GM18861 (cell line): ENCODE data around the gene ZNF628.

ENCODE experiments used
- ATAC-seq: cut with Tn5 transposase; IDR thresholded peaks from one replicate; pipeline ENCODE4 v1.9.1; 2021; ENCODE audit not compliant: unreplicated experiment

ZNF628 gene

GRCh38 chr19:55527197-55528029 lies 51.0 kb downstream of the ZNF628 start:
- no peak for ATAC-seq

- no peak for ATAC-seq
These were observed 51.8 kb downstream of the ZNF628 start for GRCh38 chr19:55528030-55528803.

DNA sequence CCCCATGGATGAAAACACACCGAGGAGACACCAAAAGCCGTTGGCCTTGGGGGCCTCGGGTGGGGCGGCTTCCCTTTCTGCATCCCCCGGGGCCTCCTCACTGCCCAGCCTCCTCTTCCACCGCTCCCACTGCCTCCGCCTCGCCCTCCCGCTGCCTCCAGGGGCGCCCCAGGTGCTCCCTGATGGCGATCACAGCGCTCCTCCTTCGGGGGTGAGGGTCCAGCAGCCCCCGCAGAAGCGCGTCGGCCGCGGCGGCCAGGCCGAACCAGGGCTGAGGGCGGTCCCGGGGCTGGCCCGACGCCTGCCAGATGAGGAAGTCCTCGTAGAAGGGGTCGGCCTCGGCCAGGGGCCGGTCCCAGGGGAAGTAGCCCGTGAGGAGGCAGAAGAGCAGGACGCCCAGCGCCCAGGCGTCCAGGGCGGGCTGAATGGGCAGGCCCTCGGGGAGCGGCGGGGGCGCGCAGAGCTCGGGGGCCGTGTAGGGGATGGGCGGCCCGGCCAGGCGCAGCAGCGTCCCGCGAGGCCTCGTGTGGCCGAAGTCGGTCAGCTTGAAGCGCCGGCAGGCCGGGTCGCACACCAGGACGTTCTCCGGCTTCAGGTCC lies 53.3 kb downstream of the ZNF628 start:
- ATAC-seq: no peak

- no peak for ATAC-seq
These were observed 54.6 kb downstream of the ZNF628 start for GRCh38 chr19:55530996-55531395.
